NCI-H774 (cell line): Measurements from ENCODE around the gene PRAMEF17.
"Not testable (repeated sequence)": the region's sequence is repeated elsewhere in the genome, so short reads cannot be mapped to it uniquely, and the experiment has no call there.

ENCODE experiments used
- DNase-seq: peaks from one replicate; lab custom pipeline; 2025; lab: John Stamatoyannopoulos, UW

The PRAMEF17 gene

GRCh38 chr1:13389332-13389731 lies at the start of gene PRAMEF17:
Gene PRAMEF17, plus strand, starts transcription at chr1:13389632. Its CDS starts 26 bp downstream, at chr1:13389658.
- not testable (repeated sequence) for DNase-seq

- DNase-seq = not testable (repeated sequence)
These were observed 46.9 kb upstream of the PRAMEF17 start for GRCh38 chr1:13342496-13342895.

GRCh38 chr1:13347034-13347433 lies 42.4 kb upstream of the PRAMEF17 start, which contains the start of gene PRAMEF14:
Gene PRAMEF14, minus strand, starts transcription at chr1:13347134. Its CDS starts 1,820 bp downstream, at chr1:13345314.
- DNase-seq = not testable (repeated sequence)

GRCh38 chr1:13353476-13353875 lies 36.0 kb upstream of the PRAMEF17 start:
- not testable (repeated sequence) for DNase-seq

GRCh38 chr1:13354475-13354874 lies 35.0 kb upstream of the PRAMEF17 start:
- not testable (repeated sequence) for DNase-seq

GRCh38 chr1:13356774-13357173 lies 32.7 kb upstream of the PRAMEF17 start:
- DNase-seq = not testable (repeated sequence)

GRCh38 chr1:13362364-13362763 lies 27.1 kb upstream of the PRAMEF17 start:
- not testable (repeated sequence) for DNase-seq

- DNase-seq = not testable (repeated sequence)
These were observed 24.5 kb upstream of the PRAMEF17 start for GRCh38 chr1:13364928-13365327.

GRCh38 chr1:13366536-13366935 lies 22.9 kb upstream of the PRAMEF17 start:
- not testable (repeated sequence) for DNase-seq

- not testable (repeated sequence) for DNase-seq
These were observed 20.9 kb upstream of the PRAMEF17 start for GRCh38 chr1:13368544-13368943.

- DNase-seq = not testable (repeated sequence)
These were observed 10.4 kb upstream of the PRAMEF17 start for GRCh38 chr1:13378983-13379382.

GRCh38 chr1:13380380-13380779 lies 9.1 kb upstream of the PRAMEF17 start:
- not testable (repeated sequence) for DNase-seq

GRCh38 chr1:13393004-13393403 lies 3.6 kb downstream of the PRAMEF17 start:
- DNase-seq = not testable (repeated sequence)

GRCh38 chr1:13394761-13395160 lies 5.3 kb downstream of the PRAMEF17 start:
- not testable (repeated sequence) for DNase-seq

GRCh38 chr1:13395311-13395710 lies 5.9 kb downstream of the PRAMEF17 start:
- not testable (repeated sequence) for DNase-seq

GRCh38 chr1:13407811-13408210 lies 18.4 kb downstream of the PRAMEF17 start:
- DNase-seq = no peak

- DNase-seq = not testable (repeated sequence)
These were observed 20.7 kb downstream of the PRAMEF17 start, which contains the start of gene PRAMEF20 for GRCh38 chr1:13410150-13410549. Gene PRAMEF20, plus strand, starts transcription at chr1:13410450. Its CDS starts 5,905 bp downstream, at chr1:13416355.

- DNase-seq = no peak
These were observed 41.1 kb downstream of the PRAMEF17 start for GRCh38 chr1:13430495-13430894.

GRCh38 chr1:13432251-13432650 lies 42.8 kb downstream of the PRAMEF17 start:
- no peak for DNase-seq

GRCh38 chr1:13433694-13434358 lies 44.4 kb downstream of the PRAMEF17 start:
- not testable (repeated sequence) for DNase-seq

GRCh38 chr1:13435458-13435857 lies 46.0 kb downstream of the PRAMEF17 start:
- DNase-seq = no peak

GRCh38 chr1:13439104-13439783 lies 49.8 kb downstream of the PRAMEF17 start:
- DNase-seq = not testable (repeated sequence)
